ENCODE results near the gene LCE5A.

GRCh38 chr1:152533327-152533938 is 22.8 kb downstream of the LCE5A start:
- TF ChIP-seq EZH2 (IDR thresholded peaks at IDR 0.05; ENCODE audit: insufficient read depth, poor library complexity, severe bottlenecking) (no peak), EZH2phosphoT487 (IDR thresholded peaks at IDR 0.05; ENCODE audit: insufficient read depth, low read depth) (no peak)
